Karpas-422 (cell line): ENCODE data around the gene USP54. TPM values are rescaled to one million over a fixed set of nuclear protein-coding genes. Genes with fewer than 3 reads are reported as not detected.
A peak's percentile ranks its signal among the peaks of the same experiment; 100 is the strongest.

Source experiments
- DNase-seq: peaks from one replicate; pipeline ENCODE4 v3.0.0-alpha.2; 2015
- H2AFZ ChIP-seq: fragments of 200-600 bp; sonication (generic); 2 replicates; pipeline ENCODE4 v1.6.1; 2014; ENCODE audit warnings: antibody characterized with exemption, low read length, mixed read lengths
- H3K27ac ChIP-seq: fragments of 200-600 bp; sonication (generic); 2 replicates; pipeline ENCODE4 v1.5.1; 2014; ENCODE audit warnings: mild to moderate bottlenecking, low read length, moderate library complexity
- H3K27me3 ChIP-seq: fragments of 200-600 bp; sonication (generic); 2 replicates; pipeline ENCODE4 v1.6.1; 2014; ENCODE audit warnings: low read length, mixed read lengths
- H3K36me3 ChIP-seq: fragments of 200-600 bp; sonication (generic); 2 replicates; pipeline ENCODE4 v1.6.1; 2014; ENCODE audit warnings: low read length, mixed read lengths; ENCODE audit not compliant: insufficient read depth
- H3K4me1 ChIP-seq: fragments of 200-600 bp; sonication (generic); 2 replicates; pipeline ENCODE4 v1.6.1; 2014; ENCODE audit warnings: mild to moderate bottlenecking, low read length, mixed read lengths
- H3K4me2 ChIP-seq: fragments of 200-600 bp; sonication (generic); 2 replicates; pipeline ENCODE4 v1.6.1; 2014; ENCODE audit warnings: low read length, low read depth, mild to moderate bottlenecking; ENCODE audit not compliant: poor library complexity, severe bottlenecking
- H3K4me3 ChIP-seq: fragments of 200-600 bp; sonication (generic); 2 replicates; pipeline ENCODE4 v1.5.1; 2014; ENCODE audit warnings: mild to moderate bottlenecking, antibody characterized with exemption, low read length, mixed read lengths
- H3K79me2 ChIP-seq: fragments of 200-600 bp; sonication (generic); 2 replicates; pipeline ENCODE4 v1.6.1; 2014; ENCODE audit warnings: mild to moderate bottlenecking, low read length, mixed read lengths
- H3K9ac ChIP-seq: fragments of 200-600 bp; sonication (generic); 2 replicates; pipeline ENCODE4 v1.6.0; 2014; ENCODE audit warnings: low read length
- H3K9me2 ChIP-seq: fragments of 200-600 bp; sonication (generic), shearing (Covaris generic); replicated peaks from 2 replicates; pipeline ENCODE4 v1.6.0; 2014; ENCODE audit warnings: mild to moderate bottlenecking, low read length, moderate library complexity; ENCODE audit not compliant: insufficient read depth
- H3K9me3 ChIP-seq: fragments of 300-700, 200-600 bp; sonication (generic); 2 replicates; pipeline ENCODE4 v1.6.1; 2014; ENCODE audit warnings: low read length, mixed read lengths
- H4K20me1 ChIP-seq: fragments of 200-600 bp; sonication (generic); 2 replicates; pipeline ENCODE4 v1.6.1; 2014; ENCODE audit warnings: mild to moderate bottlenecking, antibody characterized with exemption, low read length, low read depth; ENCODE audit not compliant: insufficient read depth
- total RNA-seq: library from RNA; depleted of rRNA; stranded (reverse); fragments of >200 nt; shearing (Covaris generic); gene quantifications from 2 replicates; pipeline ENCODE4 v1.2.3, GENCODE V29; 2014; ENCODE audit warnings: low replicate concordance

Gene USP54
- total RNA-seq, 1 experiment from 2014 or later = 10.7 TPM

- no peak overlapping the region for H3K4me3 ChIP-seq
- H3K9me3 ChIP-seq = no peaks in the 10 kb centered on the region
- no peaks in the 10 kb centered on the region for H3K36me3 ChIP-seq
Measured at GRCh38 chr10:73506491-73506890, 84.7 kb downstream of the USP54 start.

DNA sequence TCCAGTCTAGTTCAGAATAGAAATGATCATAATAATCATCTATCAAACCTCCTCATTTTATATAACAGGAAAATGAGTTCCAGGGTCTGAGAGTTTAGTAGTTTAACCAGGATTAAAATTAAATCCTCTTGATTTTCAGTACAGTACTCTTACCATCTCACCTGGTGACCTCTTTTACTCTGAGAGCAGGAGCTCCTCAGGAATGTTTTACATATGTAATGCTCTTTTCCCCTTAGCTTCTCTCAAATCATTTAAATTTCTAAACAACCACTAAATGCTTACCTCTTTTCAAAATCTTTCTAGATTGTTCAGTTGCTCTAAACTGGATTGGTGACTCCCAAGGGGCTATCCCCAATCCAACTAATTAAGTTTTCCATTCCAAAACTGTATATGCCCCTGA, 85.1 kb downstream of the USP54 start:
- H2AFZ ChIP-seq = no peak overlapping the region
- no peaks in the 10 kb centered on the region for H3K79me2 ChIP-seq
- no peak for DNase-seq
- H3K4me2 ChIP-seq = no peak overlapping the region
- H3K9me3 ChIP-seq = no peaks in the 10 kb centered on the region
- H3K36me3 ChIP-seq = no peaks in the 10 kb centered on the region
- H3K27me3 ChIP-seq = no peaks in the 10 kb centered on the region
- H3K4me3 ChIP-seq = no peak overlapping the region
- no peak overlapping the region for H3K9ac ChIP-seq
- no peaks in the 10 kb centered on the region for H4K20me1 ChIP-seq
- no peaks in the 10 kb centered on the region for H3K9me2 ChIP-seq
- peaks cover 10% of the 10 kb centered on the region for H3K4me1 ChIP-seq
- H3K27ac ChIP-seq = no peak overlapping the region

More at GRCh38 chr10:73506491-73506890, 84.7 kb downstream of the USP54 start:
- Histone ChIP-seq H3K79me2 (no peaks in the 10 kb centered on the region), H3K27me3 (no peaks in the 10 kb centered on the region), H3K4me2 (no peak overlapping the region), H3K9ac (no peak overlapping the region), H2AFZ (no peak overlapping the region), H3K27ac (no peak overlapping the region), H4K20me1 (no peaks in the 10 kb centered on the region), H3K9me2 (no peaks in the 10 kb centered on the region), H3K4me1 (peaks cover 6% of the 10 kb centered on the region)
- no peak for DNase-seq

- H3K4me1 ChIP-seq = peaks cover 15% of the 10 kb centered on the region
- H3K79me2 ChIP-seq = no peaks in the 10 kb centered on the region
- H3K9me2 ChIP-seq = no peaks in the 10 kb centered on the region
- no peaks in the 10 kb centered on the region for H3K36me3 ChIP-seq
- H3K4me3 ChIP-seq = no peak overlapping the region
- no peak overlapping the region for H2AFZ ChIP-seq
- no peak overlapping the region for H3K27ac ChIP-seq
- no peaks in the 10 kb centered on the region for H3K9me3 ChIP-seq
- H3K27me3 ChIP-seq = no peaks in the 10 kb centered on the region
- H3K4me2 ChIP-seq = no peak overlapping the region
- H3K9ac ChIP-seq = no peak overlapping the region
- H4K20me1 ChIP-seq = no peaks in the 10 kb centered on the region
- DNase-seq = no peak
Measured at GRCh38 chr10:73503037-73503436, 88.1 kb downstream of the USP54 start.

DNA sequence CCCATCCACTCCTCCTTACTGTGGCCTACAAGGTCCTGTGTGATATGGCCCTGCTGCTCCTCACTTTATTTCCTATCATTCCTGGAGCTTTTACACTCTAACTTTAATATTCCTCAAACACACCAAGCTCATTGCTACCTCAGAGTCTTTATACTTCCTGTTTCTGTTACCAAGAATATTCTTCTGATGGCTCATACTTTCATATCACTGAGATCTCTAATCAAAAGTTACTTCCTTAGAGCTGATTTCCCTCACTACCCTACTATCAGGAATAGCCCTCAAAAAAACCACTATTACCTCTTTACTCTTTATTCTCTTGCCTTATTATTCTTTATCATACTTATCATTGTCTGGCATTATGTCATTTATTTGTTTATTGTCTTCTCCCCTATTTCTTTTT, 89.5 kb downstream of the USP54 start:
- H4K20me1 ChIP-seq = no peaks in the 10 kb centered on the region
- H3K9me2 ChIP-seq = no peaks in the 10 kb centered on the region
- H3K27ac ChIP-seq = peak overlapping the region; percentile 65
- peak overlapping the region; percentile 11; the same call in 1 of the 2 replicates for H2AFZ ChIP-seq
- H3K4me1 ChIP-seq = peaks cover 26% of the 10 kb centered on the region
- peak; percentile 57 for DNase-seq
- peak overlapping the region; percentile 39 for H3K4me2 ChIP-seq
- no peak overlapping the region for H3K9ac ChIP-seq
- no peaks in the 10 kb centered on the region for H3K36me3 ChIP-seq
- peaks cover 7% of the 10 kb centered on the region for H3K79me2 ChIP-seq
- no peaks in the 10 kb centered on the region for H3K9me3 ChIP-seq
- no peak overlapping the region for H3K4me3 ChIP-seq
- no peaks in the 10 kb centered on the region for H3K27me3 ChIP-seq

DNA sequence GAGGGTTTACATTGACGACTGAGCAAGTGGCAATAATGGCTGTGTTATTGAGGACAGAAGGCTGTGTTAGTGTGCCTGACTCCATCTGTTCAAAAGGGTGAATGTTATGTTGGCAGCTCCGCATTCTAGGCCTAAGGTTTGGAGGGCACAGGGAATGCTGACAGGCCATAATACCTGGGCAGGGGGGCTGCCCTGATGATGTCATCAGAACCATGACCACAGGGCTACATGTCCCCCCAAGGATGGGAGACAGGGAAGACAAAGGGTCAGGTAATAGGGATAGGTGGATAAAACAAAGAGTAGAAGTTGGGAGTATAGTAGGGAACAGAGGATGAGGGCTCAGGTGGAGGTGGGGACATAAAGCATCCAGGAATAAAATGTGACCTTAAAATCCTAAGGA, 93.5 kb downstream of the USP54 start:
- Histone ChIP-seq H3K9me2 (no peaks in the 10 kb centered on the region), H3K4me1 (peaks cover 49% of the 10 kb centered on the region), H3K9me3 (no peaks in the 10 kb centered on the region), H2AFZ (no peak overlapping the region), H3K36me3 (no peaks in the 10 kb centered on the region), H4K20me1 (no peaks in the 10 kb centered on the region), H3K27me3 (no peaks in the 10 kb centered on the region), H3K27ac (no peak overlapping the region; the same call in 1 of the 2 replicates), H3K4me2 (peak overlapping the region; percentile 91), H3K9ac (no peak overlapping the region), H3K4me3 (no peak overlapping the region), H3K79me2 (peaks cover 42% of the 10 kb centered on the region)
- no peak for DNase-seq

DNA sequence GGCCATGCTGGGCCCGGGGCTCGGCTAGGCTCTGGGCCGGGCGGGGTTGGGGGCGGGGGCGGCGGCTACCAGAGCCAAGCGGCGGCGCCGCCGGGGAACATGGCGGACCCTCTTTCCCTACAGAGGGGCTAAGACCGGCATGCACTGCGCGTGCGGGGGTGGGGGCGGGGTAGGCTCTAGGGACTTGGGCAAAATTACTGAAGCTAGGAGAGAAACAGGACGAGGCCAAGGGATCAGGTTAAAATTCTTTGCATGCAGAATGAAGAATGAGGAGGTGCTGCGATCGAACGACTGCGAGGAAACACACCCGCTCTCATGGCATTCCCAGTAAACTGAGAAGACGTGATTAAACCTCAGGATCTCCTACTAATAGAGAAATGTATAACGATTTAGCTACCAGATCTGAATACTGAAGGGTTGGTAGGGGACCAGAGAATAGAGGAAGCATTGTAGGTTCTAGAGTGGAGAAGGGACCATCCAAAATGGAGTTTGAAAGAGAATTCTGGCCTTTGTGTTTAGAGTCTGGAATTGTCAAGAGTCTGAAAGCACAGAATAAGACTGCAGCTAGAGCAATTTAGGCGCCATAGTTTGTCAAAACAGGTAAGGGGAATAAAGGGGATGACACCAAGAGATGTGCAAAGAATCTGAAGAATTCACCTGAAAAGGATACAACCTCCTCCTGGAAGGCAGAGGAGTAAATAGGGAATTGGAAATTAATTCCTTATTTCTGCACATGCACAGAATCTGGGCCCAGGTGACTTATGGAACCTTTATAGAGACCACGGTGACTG, 95.1 kb downstream of the USP54 start, which contains the start of gene PPP3CB:
Gene PPP3CB (minus strand): TSS at position 141 of the 791 bp plus-strand sequence. CDS start 135 bp downstream, at position 6.
- peak; percentile 98 for DNase-seq
- Histone ChIP-seq H3K4me2 (peak within 1 kb of the TSS; percentile 94), H3K79me2 (peaks cover 57% of the 10 kb centered on the region), H3K9me2 (no peaks in the 10 kb centered on the region), H3K9ac (peak within 1 kb of the TSS; percentile 97), H4K20me1 (no peaks in the 10 kb centered on the region), H3K4me3 (peak within 1 kb of the TSS; percentile 98), H3K27ac (peak within 1 kb of the TSS; percentile 96), H3K36me3 (no peaks in the 10 kb centered on the region), H3K4me1 (peaks cover 45% of the 10 kb centered on the region), H2AFZ (peak within 1 kb of the TSS; percentile 95), H3K27me3 (no peaks in the 10 kb centered on the region), H3K9me3 (no peaks in the 10 kb centered on the region)

- Histone ChIP-seq H3K4me3 (peak overlapping the region; percentile 98), H3K4me2 (peak overlapping the region; percentile 94), H3K4me1 (peaks cover 40% of the 10 kb centered on the region), H2AFZ (0 out of 2 replicates have a peak overlapping the region, but pooled peaks have one; percentile 29), H3K36me3 (no peaks in the 10 kb centered on the region), H3K9me2 (no peaks in the 10 kb centered on the region), H3K9ac (peak overlapping the region; percentile 97), H4K20me1 (no peaks in the 10 kb centered on the region), H3K79me2 (peaks cover 60% of the 10 kb centered on the region), H3K9me3 (no peaks in the 10 kb centered on the region), H3K27ac (peak overlapping the region; percentile 96), H3K27me3 (no peaks in the 10 kb centered on the region)
- DNase-seq = peak; percentile 95
Measured at GRCh38 chr10:73495226-73495883, 95.8 kb downstream of the USP54 start.

- H3K9me2 ChIP-seq = no peaks in the 10 kb centered on the region
- peak overlapping the region; percentile 98 for H3K4me3 ChIP-seq
- DNase-seq = no peak
- H3K27me3 ChIP-seq = no peaks in the 10 kb centered on the region
- H3K27ac ChIP-seq = peak overlapping the region; percentile 96
- no peak overlapping the region for H2AFZ ChIP-seq
- no peaks in the 10 kb centered on the region for H3K36me3 ChIP-seq
- H3K4me1 ChIP-seq = peaks cover 40% of the 10 kb centered on the region
- peak overlapping the region; percentile 97 for H3K9ac ChIP-seq
- peak overlapping the region; percentile 94 for H3K4me2 ChIP-seq
- H3K79me2 ChIP-seq = peaks cover 66% of the 10 kb centered on the region
- no peaks in the 10 kb centered on the region for H4K20me1 ChIP-seq
- H3K9me3 ChIP-seq = no peaks in the 10 kb centered on the region
Measured at GRCh38 chr10:73494877-73495225, 96.3 kb downstream of the USP54 start.
